ENCODE data around the gene DGCR8.

GRCh38 chr22:20146777-20147176 is 66.7 kb downstream of the DGCR8 start:
- no peak for TF ChIP-seq EZH2 (IDR thresholded peaks at IDR 0.05)
- TF ChIP-seq POLR2AphosphoS5 (IDR thresholded peaks at IDR 0.05; ENCODE audit: borderline replicate concordance, low read depth, low read length): no peak
